Panc1 (cell line): ENCODE measurements around the gene LIPM.

Experiments used
- POLR2AphosphoS5 ChIP-seq: IDR thresholded peaks from 2 replicates; pipeline ENCODE4 v1.6.1; 2012; ENCODE audit warnings: mild to moderate bottlenecking, low read depth, low read length, moderate library complexity
- TF ChIP-seq, protein P1 (sequence below), 2 experiments: IDR thresholded peaks; 2 replicates each; pipeline ENCODE4 v1.6.1; 2011 to 2012; ENCODE audit warnings: low read depth in 2 of 2, control low read depth in 1 of 2, low read length in 1 of 2, mild to moderate bottlenecking in 1 of 2, moderate library complexity in 1 of 2; ENCODE audit not compliant: insufficient read depth in 1 of 2
- TF ChIP-seq, protein P2 (sequence below): fragments of 450-650 bp; IDR thresholded peaks from 2 replicates; pipeline ENCODE4 v1.5.1; 2017; ENCODE audit warnings: mild to moderate bottlenecking

GRCh38 chr10:88858491-88858890 lies 56.0 kb downstream of the LIPM start:
- TF ChIP-seq, protein P1, sequence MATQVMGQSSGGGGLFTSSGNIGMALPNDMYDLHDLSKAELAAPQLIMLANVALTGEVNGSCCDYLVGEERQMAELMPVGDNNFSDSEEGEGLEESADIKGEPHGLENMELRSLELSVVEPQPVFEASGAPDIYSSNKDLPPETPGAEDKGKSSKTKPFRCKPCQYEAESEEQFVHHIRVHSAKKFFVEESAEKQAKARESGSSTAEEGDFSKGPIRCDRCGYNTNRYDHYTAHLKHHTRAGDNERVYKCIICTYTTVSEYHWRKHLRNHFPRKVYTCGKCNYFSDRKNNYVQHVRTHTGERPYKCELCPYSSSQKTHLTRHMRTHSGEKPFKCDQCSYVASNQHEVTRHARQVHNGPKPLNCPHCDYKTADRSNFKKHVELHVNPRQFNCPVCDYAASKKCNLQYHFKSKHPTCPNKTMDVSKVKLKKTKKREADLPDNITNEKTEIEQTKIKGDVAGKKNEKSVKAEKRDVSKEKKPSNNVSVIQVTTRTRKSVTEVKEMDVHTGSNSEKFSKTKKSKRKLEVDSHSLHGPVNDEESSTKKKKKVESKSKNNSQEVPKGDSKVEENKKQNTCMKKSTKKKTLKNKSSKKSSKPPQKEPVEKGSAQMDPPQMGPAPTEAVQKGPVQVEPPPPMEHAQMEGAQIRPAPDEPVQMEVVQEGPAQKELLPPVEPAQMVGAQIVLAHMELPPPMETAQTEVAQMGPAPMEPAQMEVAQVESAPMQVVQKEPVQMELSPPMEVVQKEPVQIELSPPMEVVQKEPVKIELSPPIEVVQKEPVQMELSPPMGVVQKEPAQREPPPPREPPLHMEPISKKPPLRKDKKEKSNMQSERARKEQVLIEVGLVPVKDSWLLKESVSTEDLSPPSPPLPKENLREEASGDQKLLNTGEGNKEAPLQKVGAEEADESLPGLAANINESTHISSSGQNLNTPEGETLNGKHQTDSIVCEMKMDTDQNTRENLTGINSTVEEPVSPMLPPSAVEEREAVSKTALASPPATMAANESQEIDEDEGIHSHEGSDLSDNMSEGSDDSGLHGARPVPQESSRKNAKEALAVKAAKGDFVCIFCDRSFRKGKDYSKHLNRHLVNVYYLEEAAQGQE (IDR thresholded peaks at IDR 0.05; ENCODE audit: insufficient read depth in 1 of 2, low read depth in 2 of 2, low read length in 1 of 2), result no peak
- TF ChIP-seq, protein P2, sequence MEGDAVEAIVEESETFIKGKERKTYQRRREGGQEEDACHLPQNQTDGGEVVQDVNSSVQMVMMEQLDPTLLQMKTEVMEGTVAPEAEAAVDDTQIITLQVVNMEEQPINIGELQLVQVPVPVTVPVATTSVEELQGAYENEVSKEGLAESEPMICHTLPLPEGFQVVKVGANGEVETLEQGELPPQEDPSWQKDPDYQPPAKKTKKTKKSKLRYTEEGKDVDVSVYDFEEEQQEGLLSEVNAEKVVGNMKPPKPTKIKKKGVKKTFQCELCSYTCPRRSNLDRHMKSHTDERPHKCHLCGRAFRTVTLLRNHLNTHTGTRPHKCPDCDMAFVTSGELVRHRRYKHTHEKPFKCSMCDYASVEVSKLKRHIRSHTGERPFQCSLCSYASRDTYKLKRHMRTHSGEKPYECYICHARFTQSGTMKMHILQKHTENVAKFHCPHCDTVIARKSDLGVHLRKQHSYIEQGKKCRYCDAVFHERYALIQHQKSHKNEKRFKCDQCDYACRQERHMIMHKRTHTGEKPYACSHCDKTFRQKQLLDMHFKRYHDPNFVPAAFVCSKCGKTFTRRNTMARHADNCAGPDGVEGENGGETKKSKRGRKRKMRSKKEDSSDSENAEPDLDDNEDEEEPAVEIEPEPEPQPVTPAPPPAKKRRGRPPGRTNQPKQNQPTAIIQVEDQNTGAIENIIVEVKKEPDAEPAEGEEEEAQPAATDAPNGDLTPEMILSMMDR, result no peak
- no peak for TF ChIP-seq POLR2AphosphoS5
